K562 (cell line): ENCODE data around the gene ASB13. TPM values are rescaled to one million over a fixed set of nuclear protein-coding genes. Genes with fewer than 3 reads are reported as not detected.

Experiments
- ATF2 ChIP-seq: sonication (generic); formaldehyde crosslinking; IDR thresholded peaks from 2 replicates; pipeline ENCODE4 v1.8.1; 2022; ENCODE audit warnings: missing genetic modification reagents
- CBFA2T2 ChIP-seq: fragments of 450-650 bp; conservative IDR thresholded peaks from 2 replicates; pipeline ENCODE4 v1.6.1; 2017; ENCODE audit warnings: mild to moderate bottlenecking
- ETV1 ChIP-seq: fragments of 450-650 bp; conservative IDR thresholded peaks from 2 replicates; pipeline ENCODE4 v1.6.1; 2016; ENCODE audit warnings: missing genetic modification characterization, control low read depth, low read depth, missing compliant biosample characterization
- RBBP5 ChIP-seq: fragments of 200-600 bp; sonication (generic); IDR thresholded peaks from 2 replicates; pipeline ENCODE4 v1.6.1; 2012; ENCODE audit warnings: borderline replicate concordance, mild to moderate bottlenecking, low read length, control low read depth, inconsistent platforms; ENCODE audit not compliant: insufficient read depth, poor library complexity, severe bottlenecking
- SP2 ChIP-seq: IDR thresholded peaks from 2 replicates; pipeline ENCODE4 v1.6.1; 2011; ENCODE audit warnings: mild to moderate bottlenecking, low read depth, low read length, moderate library complexity; ENCODE audit not compliant: poor library complexity, severe bottlenecking; ENCODE audit errors: extremely low read depth
- SRF ChIP-seq, 2 experiments: fragments of 250-450, 450-650 bp in 1 of 2; sonication (Bioruptor Pico) in 1 of 2; sonication (generic) in 1 of 2; formaldehyde crosslinking; IDR thresholded peaks; 2 replicates each; pipeline versions ENCODE4 v1.5.0 to v1.5.1; 2020 to 2022; ENCODE audit warnings: mild to moderate bottlenecking in 1 of 2, missing genetic modification reagents in 1 of 2
- ZNF121 ChIP-seq: sonication (generic); formaldehyde crosslinking; conservative IDR thresholded peaks from 2 replicates; pipeline ENCODE4 v1.8.0; 2022; ENCODE audit warnings: missing genetic modification reagents
- ZSCAN32 ChIP-seq: fragments of 450-650 bp; formaldehyde crosslinking; IDR thresholded peaks from 2 replicates; pipeline ENCODE4 v1.4.0; 2020; ENCODE audit warnings: mild to moderate bottlenecking, moderate library complexity
- polyA plus RNA-seq, 8 experiments: library from polyadenylated mRNA; depleted of rRNA in 4 of 8; stranded (reverse) in 5 of 8; unstranded in 3 of 8; fragments of >200 nt; fragmentation: Nextera tagmentation in 2 of 8; fragmentation: Illumina TruSeq in 1 of 8; extraction: Ambion mirVana in 2 of 8; extraction: Trizol in 1 of 8; gene quantifications; 2 replicates each; pipeline versions ENCODE4 v1.2.1 to v1.2.3, GENCODE V29; 2011 to 2014; ENCODE audit warnings: inconsistent platforms in 1 of 8, missing spikeins in 1 of 8
- total RNA-seq, 7 experiments: library from RNA; depleted of rRNA in 6 of 7; stranded (reverse); fragments of >200 nt in 6 of 7; fragmentation: Illumina TruSeq in 2 of 7; extraction: Trizol in 2 of 7; gene quantifications; 2 replicates each; pipeline versions ENCODE4 v1.2.1 to v1.2.3, GENCODE V29; 2011 to 2021; ENCODE audit warnings: low replicate concordance in 1 of 7

Gene ASB13
- total and polyA plus RNA-seq, 9 of the 15 experiments (the other 6 are each of a cell fraction or from before 2014, with no cell fraction given): 5.2 to 28.8 (median 16.9) TPM

DNA sequence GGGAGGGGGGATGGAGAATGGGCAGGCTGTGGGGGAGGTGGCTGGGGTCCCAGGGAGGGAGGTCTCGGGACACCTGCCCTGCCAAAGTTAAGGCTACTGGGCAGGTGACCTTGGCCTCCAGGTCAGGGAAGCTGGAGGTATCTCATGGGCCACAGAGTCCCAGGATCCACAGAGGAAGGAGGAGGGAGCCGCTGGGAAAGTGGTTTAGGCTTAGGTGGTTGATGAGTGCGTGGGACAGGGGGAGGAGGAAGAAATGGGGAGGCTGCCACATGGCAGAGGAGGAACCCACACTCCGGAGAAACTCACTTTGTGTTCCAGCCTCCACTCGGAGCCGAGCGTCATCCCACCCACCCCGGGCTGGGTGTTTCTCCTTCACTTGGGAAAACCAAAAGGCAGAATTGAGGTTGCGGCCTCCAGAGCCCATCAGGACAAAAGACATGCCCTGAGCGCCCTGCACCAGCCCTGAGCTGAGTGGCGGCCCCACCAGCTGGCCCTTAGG is 46.1 kb downstream of the ASB13 start (continued):
- no peak for TF ChIP-seq ATF2
- no peak for TF ChIP-seq RBBP5
- TF ChIP-seq SRF (CRISPR knock-in tag; IDR thresholded peaks at IDR 0.05): no peak
- TF ChIP-seq ZNF121 (CRISPR knock-in tag): no peak
- TF ChIP-seq CBFA2T2: no peak
- no peak for TF ChIP-seq ZSCAN32 (CRISPR knock-in tag)
- no peak for TF ChIP-seq SP2
- no peak for TF ChIP-seq ETV1 (tag)
